ENCODE data around the gene GYPA. TPM values are rescaled to one million over a fixed set of nuclear protein-coding genes. Genes with fewer than 3 reads are reported as not detected.
"Not testable (repeated sequence)": the region's sequence is repeated elsewhere in the genome, so short reads cannot be mapped to it uniquely, and the experiment has no call there.

The GYPA gene
- total RNA-seq, 1 experiment from 2014 or later: not detected

- DNase-seq; H3K9me2 ChIP-seq (replicated peaks; ENCODE audit: low read length); H3K79me2 ChIP-seq (ENCODE audit: low read length); H3K9ac ChIP-seq (ENCODE audit: low read length); BruUV-seq (replicated peaks); ATAC-seq; H3K36me3 ChIP-seq (ENCODE audit: low read depth, low read length); H3K4me1 ChIP-seq (ENCODE audit: insufficient read depth, low read length); H3K27ac ChIP-seq (ENCODE audit: low read length); H3F3A ChIP-seq (ENCODE audit: low read length, unreplicated experiment); H3K27me3 ChIP-seq (ENCODE audit: low read length); POLR2A ChIA-PET (ENCODE audit: unreplicated experiment); CTCF ChIA-PET; H3K9me3 ChIP-seq (ENCODE audit: low read length); H2AFZ ChIP-seq (ENCODE audit: low read length); H3K4me3 ChIP-seq (ENCODE audit: low read length); H3K4me2 ChIP-seq (ENCODE audit: low read length); H4K20me1 ChIP-seq (ENCODE audit: low read length): not testable (repeated sequence)
- intact Hi-C loops (cut with micrococcal nuclease): loop anchor here (10.0 kb wide), 1 partner anchor 574 kb away; no protein-coding TSS in a partner anchor
Measured at GRCh38 chr4:144128709-144129320, 11.7 kb downstream of the GYPA start.

GRCh38 chr4:144125109-144125508, 15.4 kb downstream of the GYPA start:
- H4K20me1 ChIP-seq (ENCODE audit: low read length); H3K9me2 ChIP-seq (replicated peaks; ENCODE audit: low read length); H3K4me2 ChIP-seq (ENCODE audit: low read length); H3K4me3 ChIP-seq (ENCODE audit: low read length); H3K9me3 ChIP-seq (ENCODE audit: low read length); POLR2A ChIA-PET (ENCODE audit: unreplicated experiment); H3K9ac ChIP-seq (ENCODE audit: low read length); H3K27ac ChIP-seq (ENCODE audit: low read length); DNase-seq; H2AFZ ChIP-seq (ENCODE audit: low read length); H3K79me2 ChIP-seq (ENCODE audit: low read length); H3F3A ChIP-seq (ENCODE audit: low read length, unreplicated experiment); ATAC-seq; CTCF ChIA-PET; H3K27me3 ChIP-seq (ENCODE audit: low read length); H3K36me3 ChIP-seq (ENCODE audit: low read depth, low read length); H3K4me1 ChIP-seq (ENCODE audit: insufficient read depth, low read length); BruUV-seq (replicated peaks): not testable (repeated sequence)
- intact Hi-C loops (cut with micrococcal nuclease): loop anchor here (10.0 kb wide), 1 partner anchor 570 kb away; no protein-coding TSS in a partner anchor

GRCh38 chr4:144123982-144124635, 16.4 kb downstream of the GYPA start:
- H3K9ac ChIP-seq (ENCODE audit: low read length); POLR2A ChIA-PET (ENCODE audit: unreplicated experiment); H3K27ac ChIP-seq (ENCODE audit: low read length); H3K27me3 ChIP-seq (ENCODE audit: low read length); H3K9me2 ChIP-seq (replicated peaks; ENCODE audit: low read length); H3K36me3 ChIP-seq (ENCODE audit: low read depth, low read length); H3K9me3 ChIP-seq (ENCODE audit: low read length); H3K79me2 ChIP-seq (ENCODE audit: low read length); ATAC-seq; H2AFZ ChIP-seq (ENCODE audit: low read length); H3K4me1 ChIP-seq (ENCODE audit: insufficient read depth, low read length); H3F3A ChIP-seq (ENCODE audit: low read length, unreplicated experiment); H3K4me2 ChIP-seq (ENCODE audit: low read length); H4K20me1 ChIP-seq (ENCODE audit: low read length); CTCF ChIA-PET; H3K4me3 ChIP-seq (ENCODE audit: low read length); BruUV-seq (replicated peaks): not testable (repeated sequence)
- DNase-seq: peak; percentile 21
- intact Hi-C loops (cut with micrococcal nuclease): loop anchor here (10.0 kb wide), 1 partner anchor 569 kb away; no protein-coding TSS in a partner anchor

- ATAC-seq; H4K20me1 ChIP-seq (ENCODE audit: low read length): not testable (repeated sequence)
Measured at GRCh38 chr4:144123269-144123668, 17.2 kb downstream of the GYPA start.

GRCh38 chr4:144119752-144120151, 20.8 kb downstream of the GYPA start:
- H3K9me2 ChIP-seq (replicated peaks; ENCODE audit: low read length); H3K27ac ChIP-seq (ENCODE audit: low read length); H3K36me3 ChIP-seq (ENCODE audit: low read depth, low read length); H2AFZ ChIP-seq (ENCODE audit: low read length); H3K9me3 ChIP-seq (ENCODE audit: low read length); H3F3A ChIP-seq (ENCODE audit: low read length, unreplicated experiment); H3K9ac ChIP-seq (ENCODE audit: low read length); H3K4me3 ChIP-seq (ENCODE audit: low read length); BruUV-seq (replicated peaks); CTCF ChIA-PET; ATAC-seq; H3K4me2 ChIP-seq (ENCODE audit: low read length); H3K27me3 ChIP-seq (ENCODE audit: low read length); H3K4me1 ChIP-seq (ENCODE audit: insufficient read depth, low read length); H4K20me1 ChIP-seq (ENCODE audit: low read length); DNase-seq; POLR2A ChIA-PET (ENCODE audit: unreplicated experiment); H3K79me2 ChIP-seq (ENCODE audit: low read length): not testable (repeated sequence)
- intact Hi-C loops (cut with micrococcal nuclease): loop anchor here (10.0 kb wide), 1 partner anchor 565 kb away; no protein-coding TSS in a partner anchor

More at GRCh38 chr4:144123269-144123668, 17.2 kb downstream of the GYPA start:
- H3K9me2 ChIP-seq (replicated peaks; ENCODE audit: low read length); H3K27ac ChIP-seq (ENCODE audit: low read length); H3K27me3 ChIP-seq (ENCODE audit: low read length); CTCF ChIA-PET; DNase-seq; H3K4me3 ChIP-seq (ENCODE audit: low read length); H3K4me1 ChIP-seq (ENCODE audit: insufficient read depth, low read length); H3K79me2 ChIP-seq (ENCODE audit: low read length); BruUV-seq (replicated peaks); H3K9ac ChIP-seq (ENCODE audit: low read length); H3K4me2 ChIP-seq (ENCODE audit: low read length); H3K9me3 ChIP-seq (ENCODE audit: low read length); H3F3A ChIP-seq (ENCODE audit: low read length, unreplicated experiment); H2AFZ ChIP-seq (ENCODE audit: low read length); POLR2A ChIA-PET (ENCODE audit: unreplicated experiment); H3K36me3 ChIP-seq (ENCODE audit: low read depth, low read length): not testable (repeated sequence)
- intact Hi-C loops (cut with micrococcal nuclease): loop anchor here (10.0 kb wide), 1 partner anchor 568 kb away; no protein-coding TSS in a partner anchor
